ENCODE results near the gene COL6A1. TPM values are rescaled to one million over a fixed set of nuclear protein-coding genes. Genes with fewer than 3 reads are reported as not detected.

Gene COL6A1
- total RNA-seq, 1 donor from 2014 or later = 65.5 TPM

DNA sequence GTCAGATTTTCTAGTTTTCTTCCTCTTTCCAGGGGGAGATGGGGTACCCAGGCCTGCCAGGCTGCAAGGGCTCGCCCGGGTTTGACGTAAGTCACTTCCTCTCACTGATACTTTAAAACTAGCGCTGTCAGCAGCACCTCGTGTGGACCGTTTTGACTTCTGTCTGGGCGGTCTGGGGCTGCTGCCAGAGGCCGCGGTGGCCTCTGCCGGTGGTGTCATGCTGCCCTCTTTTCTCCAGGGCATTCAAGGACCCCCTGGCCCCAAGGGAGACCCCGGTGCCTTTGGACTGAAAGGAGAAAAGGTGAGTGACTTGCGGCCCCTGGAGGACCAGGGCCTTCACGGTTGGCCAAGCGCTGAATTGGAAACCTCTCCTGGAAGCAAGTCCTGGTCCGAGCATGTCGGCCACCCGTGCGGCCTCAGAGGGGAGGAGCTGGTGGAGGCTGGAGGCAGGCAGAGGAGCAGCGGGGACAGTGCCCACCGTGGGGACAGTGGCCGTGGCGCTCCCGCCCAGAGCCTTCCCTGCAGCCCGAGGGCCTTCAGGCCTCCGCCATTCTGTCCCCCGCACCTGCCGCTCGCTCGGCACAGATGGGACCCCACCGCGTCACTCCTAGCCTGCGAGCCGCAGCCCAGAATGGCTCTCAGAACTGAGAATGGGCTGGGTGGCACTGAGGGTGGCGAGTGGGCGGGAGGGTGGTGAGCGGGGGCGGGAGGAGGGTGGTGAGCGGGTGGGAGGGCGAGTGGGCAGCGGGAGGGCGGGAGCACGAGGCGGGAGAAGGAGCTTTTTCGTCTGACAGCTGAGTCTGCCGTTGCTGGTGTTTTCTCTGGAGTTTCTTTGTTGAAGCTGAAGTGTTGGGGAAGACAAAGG, 9.4 kb downstream of the COL6A1 start:
- Mint-ChIP-seq H3K36me3 (ENCODE audit: low read depth, unreplicated experiment) (no peaks in the 10 kb centered on the region), H3K4me3 (ENCODE audit: unreplicated experiment) (no peak overlapping the region), H3K27me3 (ENCODE audit: unreplicated experiment) (peaks cover 2% of the 10 kb centered on the region), H3K9me3 (ENCODE audit: unreplicated experiment) (no peaks in the 10 kb centered on the region), H3K4me1 (ENCODE audit: unreplicated experiment) (no peaks in the 10 kb centered on the region), H3K27ac (ENCODE audit: unreplicated experiment) (no peak overlapping the region)
- no peak for TF ChIP-seq CTCF (IDR thresholded peaks at IDR 0.05; ENCODE audit: unreplicated experiment)
- DNase-seq (ENCODE audit: low spot score) = peak; percentile 2

DNA sequence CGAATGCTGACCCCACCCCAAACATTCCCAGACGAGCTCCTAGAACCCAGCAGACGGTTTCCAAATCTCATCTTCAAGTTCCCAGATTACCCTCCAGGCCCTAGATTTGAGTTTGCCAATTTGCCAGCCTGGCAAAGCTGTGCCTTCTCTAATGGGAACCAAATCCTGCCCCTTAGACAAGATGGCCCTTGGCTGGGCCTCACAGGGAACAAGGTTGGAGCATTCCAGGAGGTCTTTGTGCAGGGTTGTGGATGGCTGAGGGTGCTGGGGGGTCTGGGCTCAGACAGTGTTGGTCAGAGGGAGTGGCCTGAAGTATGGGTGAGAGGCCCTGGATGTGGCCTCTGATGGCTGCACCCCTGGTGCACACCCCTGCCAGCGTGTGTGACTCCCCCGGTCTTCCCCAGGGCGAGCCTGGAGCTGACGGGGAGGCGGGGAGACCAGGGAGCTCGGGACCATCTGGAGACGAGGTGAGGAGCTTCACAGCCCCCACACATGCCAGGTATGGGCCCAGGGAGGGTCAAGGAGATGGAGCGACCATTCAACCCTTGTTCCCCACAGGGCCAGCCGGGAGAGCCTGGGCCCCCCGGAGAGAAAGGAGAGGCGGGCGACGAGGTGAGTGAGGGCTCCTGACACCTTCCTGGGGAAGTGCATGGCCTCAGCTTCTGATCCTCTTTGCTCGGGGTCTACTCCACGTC, 10.2 kb downstream of the COL6A1 start:
- H3K4me3 Mint-ChIP-seq (ENCODE audit: unreplicated experiment) = no peak overlapping the region
- H3K27ac Mint-ChIP-seq (ENCODE audit: unreplicated experiment) = no peak overlapping the region
- H3K27me3 Mint-ChIP-seq (ENCODE audit: unreplicated experiment) = peaks cover 2% of the 10 kb centered on the region
- no peak for TF ChIP-seq CTCF (IDR thresholded peaks at IDR 0.05; ENCODE audit: unreplicated experiment)
- H3K36me3 Mint-ChIP-seq (ENCODE audit: low read depth, unreplicated experiment) = no peaks in the 10 kb centered on the region
- DNase-seq (ENCODE audit: low spot score) = peak; percentile 1
- no peaks in the 10 kb centered on the region for H3K9me3 Mint-ChIP-seq (ENCODE audit: unreplicated experiment)
- no peaks in the 10 kb centered on the region for H3K4me1 Mint-ChIP-seq (ENCODE audit: unreplicated experiment)

DNA sequence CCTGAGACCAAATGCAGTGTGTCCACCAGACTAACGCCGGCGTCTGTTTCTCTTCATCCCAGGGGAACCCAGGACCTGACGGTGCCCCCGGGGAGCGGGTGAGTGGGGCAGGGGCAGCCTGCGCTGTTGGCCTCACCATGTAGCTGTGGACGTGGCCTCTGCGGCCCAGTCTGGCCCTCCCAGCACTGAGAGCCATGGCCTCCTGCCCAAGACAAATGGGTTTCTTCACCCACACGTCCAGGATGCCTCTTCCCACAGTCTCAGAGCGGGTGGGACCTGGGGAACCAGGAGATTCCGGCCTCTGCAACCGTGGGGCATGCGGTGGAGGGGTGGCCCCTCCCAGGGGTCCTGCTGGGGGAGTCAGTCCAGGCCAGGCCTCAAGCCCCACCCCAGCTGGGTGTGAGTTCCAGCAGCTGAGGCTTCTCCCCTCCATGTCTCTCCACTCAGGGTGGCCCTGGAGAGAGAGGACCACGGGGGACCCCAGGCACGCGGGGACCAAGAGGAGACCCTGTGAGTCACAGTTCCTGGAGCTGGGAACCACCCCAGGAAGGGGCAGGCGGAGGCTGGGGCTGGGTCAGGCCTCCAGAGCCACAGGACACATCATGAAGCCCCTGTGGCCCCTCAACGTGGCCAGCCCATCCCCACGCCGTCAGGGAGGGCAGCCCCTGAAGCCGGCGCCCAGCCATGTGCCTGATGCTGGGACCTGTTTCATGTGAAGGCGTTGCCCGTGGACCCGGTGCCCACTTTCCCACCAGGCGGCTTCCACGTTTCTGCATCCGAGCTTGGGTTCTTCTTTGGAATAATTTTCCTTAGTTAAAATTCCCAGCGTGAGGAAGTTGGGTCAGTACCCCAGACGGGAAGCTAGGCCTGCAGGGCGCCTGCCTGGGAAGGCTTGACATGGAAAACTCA, 11.0 kb downstream of the COL6A1 start:
- no peak overlapping the region for H3K27ac Mint-ChIP-seq (ENCODE audit: unreplicated experiment)
- no peaks in the 10 kb centered on the region for H3K36me3 Mint-ChIP-seq (ENCODE audit: low read depth, unreplicated experiment)
- H3K27me3 Mint-ChIP-seq (ENCODE audit: unreplicated experiment) = no peaks in the 10 kb centered on the region
- DNase-seq (ENCODE audit: low spot score) = peak; percentile 2
- no peaks in the 10 kb centered on the region for H3K4me1 Mint-ChIP-seq (ENCODE audit: unreplicated experiment)
- H3K4me3 Mint-ChIP-seq (ENCODE audit: unreplicated experiment) = no peak overlapping the region
- no peaks in the 10 kb centered on the region for H3K9me3 Mint-ChIP-seq (ENCODE audit: unreplicated experiment)
- no peak for TF ChIP-seq CTCF (IDR thresholded peaks at IDR 0.05; ENCODE audit: unreplicated experiment)

GRCh38 chr21:45993210-45994085, 11.9 kb downstream of the COL6A1 start:
- TF ChIP-seq CTCF (IDR thresholded peaks at IDR 0.05; ENCODE audit: unreplicated experiment) = no peak
- Mint-ChIP-seq H3K27ac (ENCODE audit: unreplicated experiment) (no peak overlapping the region), H3K9me3 (ENCODE audit: unreplicated experiment) (no peaks in the 10 kb centered on the region), H3K27me3 (ENCODE audit: unreplicated experiment) (no peaks in the 10 kb centered on the region), H3K36me3 (ENCODE audit: low read depth, unreplicated experiment) (no peaks in the 10 kb centered on the region), H3K4me1 (ENCODE audit: unreplicated experiment) (no peaks in the 10 kb centered on the region), H3K4me3 (ENCODE audit: unreplicated experiment) (no peak overlapping the region)
- peak; percentile 3 for DNase-seq (ENCODE audit: low spot score)

All from endothelial cell (in vitro differentiated cells).